Trophoblast cell (in vitro differentiated cells and primary cell): Measurements from ENCODE around the gene SCFD2.

Source experiments
- DNase-seq, 2 donors: peaks; one replicate each; pipeline ENCODE4 v3.0.0-alpha.2; 2016
- H2AFZ ChIP-seq: 2 replicates; pipeline ENCODE4 v1.6.1; 2013; ENCODE audit warnings: low read length, moderate library complexity, mild to moderate bottlenecking; ENCODE audit not compliant: insufficient read depth, poor library complexity
- H2AK5ac ChIP-seq: 2 replicates; pipeline ENCODE4 v1.6.1; 2013; ENCODE audit warnings: mild to moderate bottlenecking, low read length
- H2BK120ac ChIP-seq: 2 replicates; pipeline ENCODE4 v1.6.1; 2013; ENCODE audit warnings: low read length, mild to moderate bottlenecking, moderate library complexity; ENCODE audit not compliant: insufficient read depth, poor library complexity
- H2BK12ac ChIP-seq: 2 replicates; pipeline ENCODE4 v1.6.1; 2013; ENCODE audit warnings: mild to moderate bottlenecking, low read length, moderate library complexity
- H2BK5ac ChIP-seq: 2 replicates; pipeline ENCODE4 v1.6.1; 2013; ENCODE audit warnings: low read length, low read depth, moderate library complexity, mild to moderate bottlenecking; ENCODE audit not compliant: poor library complexity
- H3K14ac ChIP-seq: 2 replicates; pipeline ENCODE4 v1.6.1; 2013; ENCODE audit warnings: mild to moderate bottlenecking, low read length
- H3K18ac ChIP-seq: 2 replicates; pipeline ENCODE4 v1.6.1; 2013; ENCODE audit warnings: mild to moderate bottlenecking, low read length
- H3K23ac ChIP-seq: 2 replicates; pipeline ENCODE4 v1.6.1; 2013; ENCODE audit warnings: low read length
- H3K27ac ChIP-seq: 2 replicates; pipeline ENCODE4 v1.5.1; 2013; ENCODE audit warnings: low read depth, mild to moderate bottlenecking, inconsistent platforms, low read length, moderate library complexity
- H3K27me3 ChIP-seq: 2 replicates; pipeline ENCODE4 v1.6.1; 2013; ENCODE audit warnings: inconsistent platforms, mild to moderate bottlenecking, low read length, moderate library complexity; ENCODE audit not compliant: insufficient read depth
- H3K36me3 ChIP-seq, 2 experiments: 1 replicate in 1 of 2; 2 replicates in 1 of 2; pipeline ENCODE4 v1.6.1; 2013; ENCODE audit warnings: low read length in 2 of 2, mild to moderate bottlenecking in 2 of 2, moderate library complexity in 1 of 2; ENCODE audit not compliant: insufficient read depth in 2 of 2, control insufficient read depth in 1 of 2
- H3K4ac ChIP-seq: 2 replicates; pipeline ENCODE4 v1.6.1; 2013; ENCODE audit warnings: low read depth, mild to moderate bottlenecking, low read length, moderate library complexity
- H3K4me1 ChIP-seq, 2 experiments: 1 replicate in 1 of 2; 2 replicates in 1 of 2; pipeline ENCODE4 v1.6.1; 2013; ENCODE audit warnings: low read length in 2 of 2, mild to moderate bottlenecking in 2 of 2, moderate library complexity in 1 of 2; ENCODE audit not compliant: insufficient read depth in 2 of 2, control insufficient read depth in 1 of 2
- H3K4me2 ChIP-seq: 2 replicates; pipeline ENCODE4 v1.6.1; 2013; ENCODE audit warnings: inconsistent platforms, mild to moderate bottlenecking, low read length, moderate library complexity
- H3K4me3 ChIP-seq: 2 replicates; pipeline ENCODE4 v1.5.1; 2013; ENCODE audit warnings: mild to moderate bottlenecking, low read depth, low read length, inconsistent platforms
- H3K79me1 ChIP-seq: one replicate; pipeline ENCODE4 v1.6.1; 2013; ENCODE audit warnings: low read length
- H3K79me2 ChIP-seq: 2 replicates; pipeline ENCODE4 v1.6.1; 2013; ENCODE audit warnings: low read length, mild to moderate bottlenecking; ENCODE audit not compliant: control insufficient read depth, insufficient read depth, poor library complexity
- H3K9ac ChIP-seq: 2 replicates; pipeline ENCODE4 v1.6.1; 2013; ENCODE audit warnings: mild to moderate bottlenecking, low read length
- H3K9me3 ChIP-seq: 2 replicates; pipeline ENCODE4 v1.6.1; 2013; ENCODE audit warnings: low read depth, mild to moderate bottlenecking, control low read depth, inconsistent platforms, low read length; ENCODE audit not compliant: insufficient read depth
- H4K12ac ChIP-seq: 2 replicates; pipeline ENCODE4 v1.6.1; 2013; ENCODE audit warnings: low read depth, mild to moderate bottlenecking, low read length, moderate library complexity
- H4K8ac ChIP-seq: 2 replicates; pipeline ENCODE4 v1.6.1; 2013; ENCODE audit warnings: low read depth, mild to moderate bottlenecking, low read length, moderate library complexity
- H4K91ac ChIP-seq: one replicate; pipeline ENCODE4 v1.6.1; 2013; ENCODE audit warnings: low read depth, mild to moderate bottlenecking, low read length, moderate library complexity
- WGBS: extraction: QIAGEN DNeasy Blood & Tissue Kit; methylation state at CpG from one replicate; pipeline ENCODE4 v1.1.7; 2013; ENCODE audit warnings: missing lambda C conversion rate; ENCODE audit not compliant: insufficient read length, insufficient coverage; ENCODE audit errors: extremely low coverage; 5-methylcytosine and 5-hydroxymethylcytosine counted together

Gene SCFD2

GRCh38 chr4:53280846-53281245, 85.0 kb downstream of the SCFD2 start:
- H2AFZ ChIP-seq = no peak overlapping the region
- no CpG with 5 or more reads among the region's 5 CpGs for WGBS
- no peak overlapping the region for H4K8ac ChIP-seq
- no peaks in the 10 kb centered on the region for H3K79me1 ChIP-seq
- no peak overlapping the region for H3K18ac ChIP-seq
- no peak overlapping the region for H3K4me3 ChIP-seq
- no peak for DNase-seq
- no peak overlapping the region for H3K9ac ChIP-seq
- no peak overlapping the region for H2BK120ac ChIP-seq
- H2BK5ac ChIP-seq = no peak overlapping the region
- no peak overlapping the region for H2AK5ac ChIP-seq
- H3K27me3 ChIP-seq = no peaks in the 10 kb centered on the region
- H3K4me2 ChIP-seq = no peak overlapping the region
- H3K9me3 ChIP-seq = no peaks in the 10 kb centered on the region
- H3K14ac ChIP-seq = no peak overlapping the region
- H3K23ac ChIP-seq = no peak overlapping the region
- no peak overlapping the region for H2BK12ac ChIP-seq
- H3K4me1 ChIP-seq = no peaks in the 10 kb centered on the region
- no peaks in the 10 kb centered on the region for H3K36me3 ChIP-seq
- H3K79me2 ChIP-seq = no peaks in the 10 kb centered on the region
- H3K4ac ChIP-seq = no peak overlapping the region
- H4K91ac ChIP-seq = no peak overlapping the region
- no peak overlapping the region for H4K12ac ChIP-seq
- H3K27ac ChIP-seq = no peak overlapping the region

DNA sequence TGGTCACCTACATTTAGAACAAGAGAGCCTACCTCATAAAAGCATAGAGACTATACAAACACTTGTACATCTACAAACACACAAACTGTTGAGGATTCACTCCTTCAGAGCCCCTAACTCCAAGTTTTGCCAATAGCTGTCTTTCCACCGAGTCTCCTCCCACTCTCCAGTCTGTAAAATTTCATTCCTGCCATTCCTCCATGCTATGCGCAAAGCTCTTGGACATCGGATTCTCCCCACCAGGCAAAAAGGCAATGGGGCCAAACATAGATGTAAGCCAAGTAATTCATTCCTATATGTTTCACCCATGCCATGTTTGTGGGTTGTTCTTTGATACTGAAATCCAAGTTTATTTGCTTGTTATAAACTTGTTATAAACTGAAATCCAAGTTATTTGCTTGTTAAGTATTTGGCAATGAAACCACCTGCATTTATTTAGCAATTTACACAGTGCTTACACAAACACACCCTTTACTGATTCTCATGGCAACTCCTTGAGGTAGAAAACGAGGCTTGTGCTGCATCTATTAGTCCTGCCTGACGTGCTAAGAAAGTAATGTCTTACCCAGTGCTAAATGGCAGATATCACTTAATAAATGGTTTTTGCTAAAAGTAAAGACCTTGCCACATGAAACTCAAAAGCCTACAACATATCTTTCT, 91.1 kb downstream of the SCFD2 start:
- Histone ChIP-seq H2BK5ac (no peak overlapping the region), H3K79me2 (no peaks in the 10 kb centered on the region), H3K9ac (no peak overlapping the region), H3K9me3 (no peaks in the 10 kb centered on the region), H4K91ac (no peak overlapping the region), H3K4ac (no peak overlapping the region), H3K27me3 (no peaks in the 10 kb centered on the region), H2BK12ac (no peak overlapping the region), H4K8ac (no peak overlapping the region), H3K4me1 (no peaks in the 10 kb centered on the region), H2AK5ac (no peak overlapping the region), H3K36me3 (no peaks in the 10 kb centered on the region), H2AFZ (no peak overlapping the region), H3K79me1 (no peaks in the 10 kb centered on the region), H2BK120ac (no peak overlapping the region), H3K4me2 (no peak overlapping the region), H3K4me3 (no peak overlapping the region), H3K23ac (no peak overlapping the region), H3K27ac (no peak overlapping the region), H4K12ac (no peak overlapping the region), H3K14ac (no peak overlapping the region), H3K18ac (no peak overlapping the region)
- no peak for DNase-seq
- no CpG with 5 or more reads among the region's 5 CpGs for WGBS

DNA sequence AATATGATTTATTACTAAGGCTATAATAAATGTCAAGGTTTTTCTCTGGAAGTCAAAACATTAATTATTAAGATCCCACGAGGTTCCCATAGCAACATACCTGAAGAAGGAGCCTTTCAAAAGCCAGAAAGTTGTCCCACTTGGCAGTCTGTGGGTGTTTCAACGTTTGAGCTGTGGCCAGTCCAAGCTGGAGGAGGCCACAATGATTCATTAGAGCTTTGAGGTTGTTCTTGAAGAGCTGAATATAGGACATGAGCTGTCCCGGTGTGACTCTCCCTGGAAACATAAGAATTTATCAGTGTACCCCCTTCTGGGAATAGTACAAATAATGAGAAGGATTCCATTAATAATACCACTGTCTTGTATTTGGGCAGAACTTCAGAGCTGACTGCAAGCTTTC, 92.1 kb downstream of the SCFD2 start:
- H4K91ac ChIP-seq = no peak overlapping the region
- no peak overlapping the region for H3K27ac ChIP-seq
- no peak overlapping the region for H3K14ac ChIP-seq
- no peak overlapping the region for H2BK120ac ChIP-seq
- H3K79me1 ChIP-seq = no peaks in the 10 kb centered on the region
- H3K4ac ChIP-seq = no peak overlapping the region
- H3K18ac ChIP-seq = no peak overlapping the region
- no peaks in the 10 kb centered on the region for H3K27me3 ChIP-seq
- no CpG with 5 or more reads among the region's 3 CpGs for WGBS
- no peaks in the 10 kb centered on the region for H3K9me3 ChIP-seq
- no peak overlapping the region for H2AK5ac ChIP-seq
- DNase-seq = no peak
- H3K4me3 ChIP-seq = no peak overlapping the region
- no peak overlapping the region for H2BK12ac ChIP-seq
- no peaks in the 10 kb centered on the region for H3K4me1 ChIP-seq
- H3K9ac ChIP-seq = no peak overlapping the region
- no peaks in the 10 kb centered on the region for H3K36me3 ChIP-seq
- no peak overlapping the region for H2AFZ ChIP-seq
- no peak overlapping the region for H3K4me2 ChIP-seq
- no peak overlapping the region for H4K12ac ChIP-seq
- H4K8ac ChIP-seq = no peak overlapping the region
- H3K79me2 ChIP-seq = no peaks in the 10 kb centered on the region
- H2BK5ac ChIP-seq = no peak overlapping the region
- H3K23ac ChIP-seq = no peak overlapping the region

DNA sequence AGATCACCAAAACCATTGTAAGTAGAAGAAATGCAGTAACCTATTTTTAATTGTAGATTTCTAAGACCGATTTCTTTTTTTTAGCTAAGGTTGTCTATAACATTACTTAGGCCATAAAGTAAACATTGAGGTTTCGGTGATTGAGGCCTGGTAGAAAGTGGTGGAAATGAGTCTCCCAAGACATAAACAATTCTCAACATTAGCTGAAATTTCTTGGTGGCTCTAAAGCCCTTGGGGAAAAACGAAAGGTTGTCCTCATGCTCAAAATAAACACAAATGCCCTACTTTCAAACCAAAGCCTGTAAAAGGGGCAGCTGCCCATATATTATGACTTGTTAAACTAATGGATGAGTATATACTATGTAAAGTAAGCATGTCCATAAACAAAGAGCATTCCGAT, 98.8 kb downstream of the SCFD2 start:
- Histone ChIP-seq H2BK5ac (no peak overlapping the region), H2AK5ac (no peak overlapping the region), H3K23ac (no peak overlapping the region), H3K4me1 (no peaks in the 10 kb centered on the region), H3K4ac (no peak overlapping the region), H3K27me3 (no peaks in the 10 kb centered on the region), H3K79me1 (no peaks in the 10 kb centered on the region), H2AFZ (no peak overlapping the region), H2BK12ac (no peak overlapping the region), H3K36me3 (no peaks in the 10 kb centered on the region), H3K27ac (no peak overlapping the region), H3K18ac (no peak overlapping the region), H3K79me2 (no peaks in the 10 kb centered on the region), H4K91ac (no peak overlapping the region), H2BK120ac (no peak overlapping the region), H3K9ac (no peak overlapping the region), H3K9me3 (peaks cover 4% of the 10 kb centered on the region), H4K8ac (no peak overlapping the region), H3K4me3 (no peak overlapping the region), H3K14ac (no peak overlapping the region), H3K4me2 (no peak overlapping the region), H4K12ac (no peak overlapping the region)
- WGBS = no CpG with 5 or more reads among the region's 4 CpGs
- no peak for DNase-seq
